ENCODE measurements around the gene RAF1.
"Not testable (repeated sequence)": the region's sequence is repeated elsewhere in the genome, so short reads cannot be mapped to it uniquely, and the experiment has no call there.

The RAF1 gene

DNA sequence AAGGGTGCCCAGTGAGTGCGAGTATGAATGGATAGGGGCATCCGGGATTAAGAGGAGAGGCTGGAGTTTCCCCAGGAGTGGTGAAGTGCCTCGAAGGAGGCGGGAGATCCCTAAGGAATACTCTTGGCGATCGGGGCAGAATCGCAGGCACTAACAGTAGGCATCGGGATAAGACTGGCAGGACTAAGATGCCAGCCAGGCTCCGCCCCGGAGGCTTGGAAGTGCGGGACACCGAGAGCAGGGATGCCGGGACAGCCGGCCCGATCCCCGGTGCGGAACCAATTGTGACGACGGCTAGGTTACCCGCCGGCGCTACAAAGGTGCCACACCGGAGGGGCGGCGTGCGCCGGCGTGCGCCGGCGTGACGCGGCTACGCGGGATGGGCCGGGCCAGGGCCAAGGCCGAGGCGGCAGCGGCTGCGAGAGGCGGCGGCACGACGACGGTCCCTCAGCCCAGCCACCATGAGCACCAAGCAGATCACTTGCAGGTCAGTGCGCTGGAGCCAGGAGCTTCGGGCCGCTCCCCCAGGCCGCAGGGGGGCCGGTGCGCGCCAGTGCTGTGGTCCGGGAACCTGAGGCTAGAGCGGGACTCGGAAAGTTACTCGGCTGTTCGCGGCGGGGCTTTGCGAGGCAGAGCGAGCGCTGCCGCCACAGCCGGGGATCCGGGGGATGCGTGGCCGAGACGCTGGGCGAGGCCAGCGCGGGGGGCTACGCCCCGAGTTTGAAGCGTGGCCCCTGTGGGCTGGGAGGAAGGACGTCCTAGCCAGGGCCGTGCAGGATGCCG, 107.0 kb downstream of the RAF1 start, which contains the start of gene MKRN2:
MKRN2 (plus strand) TSS at position 398 of the 783 bp plus-strand sequence; CDS start at position 462, 64 bp downstream.
- DNase-seq, result peak; percentile 84 to 87

DNA sequence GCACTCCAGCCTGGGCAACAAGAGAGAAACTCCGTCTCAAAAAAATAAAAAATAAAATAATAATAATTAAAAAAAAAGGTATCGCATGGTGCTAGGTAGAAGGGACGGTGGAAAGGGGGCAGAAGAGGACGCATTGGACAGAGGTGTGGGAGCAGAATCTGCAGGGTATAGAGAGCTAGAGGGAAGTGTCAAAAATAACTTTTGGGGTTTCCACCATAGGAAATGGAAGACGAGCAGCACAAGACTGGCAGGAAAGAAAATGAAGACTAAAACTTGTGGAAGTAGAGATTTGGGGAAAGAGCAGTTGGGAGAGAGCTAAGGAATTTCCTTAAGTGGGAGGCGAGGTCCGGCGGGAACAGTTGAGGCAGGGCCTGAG, 107.6 kb downstream of the RAF1 start:
- peak in 1 of 2 donors; percentile 12 for DNase-seq

DNA sequence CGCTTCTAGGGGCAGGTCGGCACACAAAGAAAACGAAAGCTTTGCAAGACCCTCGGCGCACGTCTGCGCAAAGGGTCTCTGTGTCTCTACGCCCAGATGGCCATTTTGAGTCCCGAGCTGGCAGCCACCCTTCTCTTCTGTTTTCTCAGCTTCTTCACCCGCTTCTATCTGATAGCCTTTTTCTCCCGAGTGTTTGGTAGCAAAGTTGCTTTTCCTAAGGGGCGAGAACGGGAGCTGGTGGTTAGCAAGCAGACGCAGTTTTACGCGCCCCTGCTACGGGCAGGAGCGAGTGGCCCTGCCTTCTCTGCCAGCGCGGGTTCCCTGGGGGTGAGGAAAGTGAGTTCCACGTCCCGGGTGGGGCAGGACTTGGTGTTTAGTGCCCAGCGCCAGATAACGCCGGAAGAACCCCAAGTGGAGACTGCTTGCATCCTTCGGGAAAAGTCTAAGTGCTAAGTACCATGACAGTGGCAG, 110.0 kb downstream of the RAF1 start:
- DNase-seq, result no peak

DNA sequence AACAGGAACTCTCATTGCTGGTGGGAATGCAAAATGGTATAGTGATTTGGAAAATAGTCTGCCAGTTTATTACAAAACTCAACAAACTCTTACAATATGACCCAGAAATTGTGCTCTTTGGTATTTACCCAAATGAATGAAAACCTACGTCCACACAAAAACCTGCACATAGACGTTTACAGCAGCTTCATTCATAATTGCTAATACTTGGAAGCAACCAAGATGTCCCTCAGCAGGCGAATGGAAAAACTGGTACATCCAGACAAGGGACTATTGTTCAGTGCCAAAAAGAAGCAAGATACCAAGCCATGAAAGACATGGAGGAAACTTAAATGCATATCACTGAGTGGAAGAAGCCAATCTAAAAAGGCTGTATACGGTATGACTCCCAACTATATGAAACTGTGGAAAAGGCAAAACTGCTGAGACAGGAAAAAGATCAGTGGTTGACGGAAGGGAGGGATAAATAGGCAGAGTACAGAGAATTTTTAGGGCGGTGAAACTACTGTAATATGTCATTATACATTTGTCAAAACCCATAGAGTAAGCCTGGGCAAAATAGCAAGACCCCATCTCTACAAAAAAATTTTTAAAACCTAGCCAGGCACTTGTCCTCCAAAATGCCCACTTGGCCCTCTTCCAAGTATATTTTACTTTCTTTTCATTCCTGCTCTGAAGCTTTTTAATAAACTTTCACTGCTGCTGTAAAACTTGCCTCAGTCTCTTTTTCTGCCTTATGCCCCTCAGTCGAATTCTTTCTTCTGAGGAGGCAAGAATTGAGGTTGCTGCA, 113.8 kb downstream of the RAF1 start:
- DNase-seq, result no peak

DNA sequence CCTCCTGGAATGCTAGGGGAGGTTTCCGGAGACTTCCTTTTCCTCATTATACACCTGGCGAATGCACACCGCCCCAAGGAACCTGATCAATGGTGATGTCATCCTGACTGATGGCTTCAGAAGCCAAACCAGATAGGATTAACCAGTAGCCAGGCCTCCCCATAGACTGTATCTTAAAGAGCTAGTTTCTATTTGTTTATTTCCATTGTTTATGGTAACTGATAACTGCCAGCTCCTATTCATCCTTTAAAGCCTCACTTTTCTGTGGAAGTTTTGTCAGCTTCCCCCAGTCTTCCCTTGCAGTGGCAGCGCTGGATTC, 118.5 kb downstream of the RAF1 start, which contains the start of gene MKRN2OS:
MKRN2OS (minus strand) TSS at position 27 of the 319 bp plus-strand sequence. CDS start 35 bp downstream, outside the sequence.
- DNase-seq, result no peak

DNA sequence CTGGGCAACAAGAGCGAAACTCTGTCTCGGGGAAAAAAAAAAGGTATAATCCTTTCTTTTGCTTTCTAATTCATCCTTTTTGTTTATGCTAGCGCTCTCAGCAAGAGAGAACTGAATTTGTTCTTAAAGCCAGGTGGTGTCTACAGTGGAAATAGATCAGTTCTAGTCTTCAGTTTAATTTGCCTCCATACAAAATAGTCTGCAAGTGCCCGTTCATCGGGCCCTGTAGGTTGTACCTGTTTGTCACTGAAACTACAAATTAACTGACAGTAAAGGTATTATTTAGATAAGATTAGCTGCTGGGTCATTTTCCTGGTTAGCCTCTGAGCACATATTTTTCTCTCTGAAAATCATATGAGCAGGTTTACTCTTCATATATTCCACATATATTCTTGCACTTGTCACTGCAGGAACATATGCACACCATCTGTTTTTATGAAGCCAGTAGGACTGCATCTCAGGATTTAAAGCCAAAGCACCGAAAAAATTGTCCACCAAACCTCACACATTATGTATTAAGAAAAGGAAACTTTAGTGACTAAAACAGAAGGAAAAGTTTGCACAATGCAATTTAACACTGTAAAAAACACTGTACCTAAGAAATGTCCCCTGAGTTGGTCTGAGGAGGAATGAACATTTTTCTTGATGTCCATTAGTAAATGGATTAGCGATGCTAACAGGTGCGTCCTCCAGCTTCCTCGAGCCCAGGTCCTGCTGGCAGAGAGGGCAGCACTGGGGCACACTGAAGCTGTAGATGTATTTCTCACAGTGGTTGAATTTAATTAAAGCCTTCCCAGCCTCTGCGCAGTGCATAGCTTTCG, 119.1 kb downstream of the RAF1 start:
- DNase-seq, result no peak

DNA sequence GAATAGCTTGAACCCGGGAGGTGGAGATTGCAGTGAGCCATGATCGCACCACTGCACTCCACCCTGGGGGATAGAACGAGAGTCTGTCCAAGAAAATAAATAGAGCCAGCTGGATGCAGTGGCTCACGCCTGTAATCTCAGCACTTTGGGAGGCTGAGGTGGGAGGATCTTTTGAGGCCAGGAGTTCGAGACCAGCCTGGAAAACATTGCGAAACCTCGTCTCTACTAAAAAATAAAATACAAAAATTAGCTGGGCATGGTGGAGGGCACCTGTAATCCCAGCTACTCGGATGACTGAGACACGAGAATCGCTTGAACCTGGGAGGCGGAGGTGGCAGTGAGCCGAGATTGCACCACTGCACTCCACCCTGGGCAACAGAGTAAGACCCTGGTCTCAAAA, 120.4 kb downstream of the RAF1 start:
- DNase-seq, result not testable (repeated sequence)

DNA sequence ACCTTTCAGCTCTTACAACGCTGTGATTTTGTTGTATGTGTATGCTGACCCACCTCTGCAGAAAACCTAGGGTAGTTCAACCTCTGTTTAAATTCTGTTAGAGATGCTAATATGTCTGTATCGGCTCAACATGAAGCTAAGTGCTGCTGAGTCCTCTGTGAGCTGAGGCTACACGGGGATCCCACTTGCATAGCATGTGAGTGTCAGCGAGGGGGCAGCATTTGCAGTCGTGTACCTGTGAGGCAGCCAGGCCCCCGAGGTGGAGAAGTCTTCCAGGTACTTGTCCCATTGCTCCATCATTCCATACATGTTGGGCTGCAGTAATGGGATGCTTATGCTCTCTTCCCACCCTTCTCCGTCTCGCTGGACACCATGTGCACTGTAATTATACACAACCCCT, 122.3 kb downstream of the RAF1 start:
- no peak for DNase-seq

DNA sequence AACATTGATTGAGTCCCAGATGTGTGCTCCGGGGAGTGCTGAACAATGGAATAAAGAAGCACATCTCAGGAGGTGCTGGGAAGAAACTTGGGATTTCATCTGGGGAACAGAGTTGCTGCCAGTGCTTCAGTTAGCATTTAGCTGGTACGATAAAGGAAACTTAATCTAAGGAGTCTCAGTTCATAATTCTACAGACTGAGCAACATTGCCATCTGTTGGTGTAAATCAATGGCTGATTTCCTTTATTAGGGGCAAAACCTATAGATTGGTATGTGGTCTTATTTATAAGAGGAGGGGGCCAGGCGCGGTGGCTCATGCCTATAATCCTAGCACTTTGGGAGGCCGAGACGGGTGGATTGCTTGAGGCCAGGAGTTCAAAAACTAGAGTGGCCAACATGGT, 127.5 kb downstream of the RAF1 start:
- DNase-seq, result no peak

Measured in CD4-positive, alpha-beta T cell treated with Interleukin-1 beta for 1 hour (primary cell).